GM10266 (cell line): ENCODE measurements around the gene SLC4A2.

Source experiments
- DNase-seq: peaks from one replicate; pipeline ENCODE4 v3.0.0; 2012; ENCODE audit errors: extremely low spot score
- CTCF ChIP-seq: IDR thresholded peaks from 2 replicates; pipeline ENCODE4 v1.5.1; 2012; ENCODE audit warnings: mild to moderate bottlenecking, low read depth; ENCODE audit not compliant: control insufficient read depth, insufficient read depth; ENCODE audit errors: missing control alignments

Gene SLC4A2

DNA sequence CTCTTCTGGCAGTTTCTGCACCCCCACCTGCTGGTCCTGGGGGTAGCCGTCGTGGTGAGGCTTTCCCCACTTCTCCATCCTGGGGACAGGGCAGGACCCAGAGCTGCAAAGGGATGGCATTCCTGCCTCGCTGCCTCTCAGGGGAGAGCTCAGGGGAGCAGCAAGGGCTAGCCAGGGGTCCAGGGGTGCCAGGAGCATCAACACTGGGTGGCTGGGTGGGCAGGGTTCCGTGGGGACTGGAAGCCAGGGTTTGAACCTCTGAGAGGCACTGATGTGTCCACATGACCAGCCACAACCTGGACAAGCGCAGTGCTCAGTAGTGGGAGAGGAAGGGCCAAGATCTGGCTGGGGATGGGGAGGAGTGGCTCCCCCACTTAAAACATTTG is 25.5 kb upstream of the SLC4A2 start:
- no peak for TF ChIP-seq CTCF
- DNase-seq = no peak

- no peak for DNase-seq
Observed at GRCh38 chr7:151034312-151035025, 24.9 kb upstream of the SLC4A2 start.

DNA sequence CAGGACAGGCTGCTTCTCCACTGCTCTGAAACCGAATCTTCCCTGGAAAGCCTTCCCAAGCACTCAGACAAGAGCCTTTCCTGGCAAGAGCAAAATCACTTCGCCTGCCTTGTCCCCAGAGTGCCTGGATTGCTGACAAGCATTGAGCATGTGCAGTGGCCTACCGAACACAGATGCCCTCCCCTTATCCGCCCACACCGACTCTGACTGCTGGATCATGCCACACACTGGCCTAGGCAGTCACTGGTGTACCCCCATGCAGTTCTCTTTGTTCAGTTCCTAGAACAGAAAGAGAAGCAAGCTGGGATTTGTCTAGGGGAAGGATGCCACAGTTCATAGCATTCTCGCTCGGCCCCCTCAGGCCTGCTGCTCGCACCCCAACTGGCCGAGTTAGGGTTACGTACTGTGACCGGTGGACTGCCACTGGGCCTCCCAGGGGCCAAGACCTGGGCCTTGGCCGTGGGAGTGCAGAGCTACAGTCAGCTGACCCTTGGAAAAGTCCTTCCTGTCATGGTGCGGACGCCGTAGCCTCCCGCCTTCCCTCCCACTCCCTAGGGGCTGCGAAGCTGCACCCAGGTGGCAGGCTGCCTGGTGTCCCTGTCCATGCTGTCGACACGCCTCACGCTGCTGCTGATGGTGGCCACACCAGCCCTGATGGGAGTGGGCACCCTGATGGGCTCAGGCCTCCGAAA is 24.2 kb upstream of the SLC4A2 start:
- no peak for TF ChIP-seq CTCF

More at GRCh38 chr7:151034312-151035025, 24.9 kb upstream of the SLC4A2 start:
- TF ChIP-seq CTCF = no peak

GRCh38 chr7:151035902-151036301 is 23.5 kb upstream of the SLC4A2 start:
- no peak for TF ChIP-seq CTCF
- no peak for DNase-seq

More for the DNA sequence above, 24.2 kb upstream of the SLC4A2 start:
- no peak for DNase-seq

DNA sequence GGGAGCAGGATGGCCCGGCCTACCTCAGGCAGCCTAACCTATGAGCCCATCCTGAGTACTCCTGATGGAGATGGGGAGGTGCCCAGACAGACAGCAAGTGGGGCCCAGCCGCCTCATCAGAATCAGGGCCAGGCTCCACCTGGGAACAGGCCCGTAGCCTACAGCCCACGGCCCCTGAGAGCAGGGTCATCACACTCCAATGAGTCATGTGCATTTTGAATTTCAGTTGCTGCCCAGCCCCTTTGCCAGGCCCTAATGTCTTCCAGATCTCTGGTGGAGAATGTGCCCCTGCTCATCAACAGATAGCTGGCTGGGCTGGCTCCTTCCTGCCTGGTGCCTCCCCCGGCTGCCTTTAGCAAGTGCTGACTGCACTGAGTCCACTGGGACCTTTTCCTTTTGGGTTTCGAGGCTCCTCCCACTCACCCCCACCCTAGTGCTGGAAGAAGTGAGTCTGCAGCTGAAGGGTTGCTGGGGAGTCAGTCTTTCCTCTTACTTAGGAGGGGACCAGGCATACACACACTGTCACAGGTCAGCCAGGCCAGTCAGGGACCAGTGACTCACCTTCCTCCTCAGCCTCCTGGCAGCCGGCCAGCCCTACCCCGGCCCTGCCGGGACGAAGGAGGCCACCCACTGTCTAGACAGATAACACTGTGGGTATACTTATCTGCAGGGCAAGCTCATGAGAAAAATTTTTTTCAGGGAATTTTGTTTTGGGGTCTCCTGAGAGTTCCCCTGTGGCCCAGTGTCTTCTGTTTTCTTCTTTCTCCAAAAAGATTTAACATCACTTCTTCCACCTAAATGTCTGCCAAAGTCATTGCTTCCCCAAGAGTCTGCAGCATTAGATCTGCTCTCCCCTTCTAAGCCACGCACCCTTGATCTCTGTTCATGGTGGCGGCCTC is 20.2 kb upstream of the SLC4A2 start:
- peak; percentile 34 for DNase-seq
- no peak for TF ChIP-seq CTCF

- no peak for TF ChIP-seq CTCF
- no peak for DNase-seq
Observed at GRCh38 chr7:151039850-151040548, 19.4 kb upstream of the SLC4A2 start.
